HS-5 (cell line): ENCODE results near the gene SNCG.
"Not testable (repeated sequence)": the region's sequence is repeated elsewhere in the genome, so short reads cannot be mapped to it uniquely, and the experiment has no call there.

Experiments used
- DNase-seq: peaks from one replicate; pipeline ENCODE4 v3.0.0-alpha.2; 2012; ENCODE audit warnings: low read depth

Gene SNCG

GRCh38 chr10:86945361-86946212 lies 12.8 kb upstream of the SNCG start:
- DNase-seq = no peak

- no peak for DNase-seq
These were observed 11.9 kb upstream of the SNCG start for GRCh38 chr10:86946213-86947155.

- DNase-seq = not testable (repeated sequence)
These were observed 10.6 kb upstream of the SNCG start for GRCh38 chr10:86947806-86948205.

GRCh38 chr10:86950349-86950748 lies 8.1 kb upstream of the SNCG start:
- DNase-seq = no peak

GRCh38 chr10:86951184-86951761 lies 7.1 kb upstream of the SNCG start:
- no peak for DNase-seq

GRCh38 chr10:86952106-86952505 lies 6.3 kb upstream of the SNCG start:
- DNase-seq = no peak

- not testable (repeated sequence) for DNase-seq
These were observed 5.7 kb upstream of the SNCG start for GRCh38 chr10:86952697-86953096.

- DNase-seq = no peak
These were observed 4.4 kb upstream of the SNCG start for GRCh38 chr10:86953747-86954680.

- no peak for DNase-seq
These were observed 3.5 kb upstream of the SNCG start for GRCh38 chr10:86954681-86955500.

- no peak for DNase-seq
These were observed 2.8 kb upstream of the SNCG start for GRCh38 chr10:86955501-86956194.

- no peak for DNase-seq
These were observed 2.1 kb upstream of the SNCG start for GRCh38 chr10:86956195-86956847.

- DNase-seq = no peak
These were observed 1.5 kb upstream of the SNCG start for GRCh38 chr10:86956848-86957448.

GRCh38 chr10:86957471-86958115 lies 806 bp upstream of the SNCG start, which contains the start of gene MMRN2:
MMRN2 (minus strand) TSS chr10:86957615; CDS start chr10:86957541, 74 bp downstream.
- no peak for DNase-seq

GRCh38 chr10:86958901-86959736 lies 720 bp downstream of the SNCG start:
- DNase-seq = no peak

- DNase-seq = no peak
These were observed 1.3 kb downstream of the SNCG start for GRCh38 chr10:86959737-86960002.

- no peak for DNase-seq
These were observed 1.8 kb downstream of the SNCG start for GRCh38 chr10:86960003-86960862.
